Central memory CD4-positive, alpha-beta T cell (primary cell): ENCODE results near the gene MFSD2A.
"Not testable (repeated sequence)": the region's sequence is repeated elsewhere in the genome, so short reads cannot be mapped to it uniquely, and the experiment has no call there.

Experiments
- DNase-seq: peaks from one replicate; pipeline ENCODE4 v3.0.0; 2022
- total RNA-seq, 3 experiments: gene quantifications; one replicate each; lab custom pipeline; 2026; lab: John Stamatoyannopoulos, UW

The MFSD2A gene
- total RNA-seq = 0.71 to 60.5 (median 2.9) reads per million in 3 experiments

- peak; percentile 82 for DNase-seq
Measured at GRCh38 chr1:39954870-39955546, at the start of gene MFSD2A. TSS of gene MFSD2A (plus strand) at chr1:39955145. CDS start at chr1:39955293, 148 bp downstream.

GRCh38 chr1:39905172-39905571 lies 49.8 kb upstream of the MFSD2A start:
- no peak for DNase-seq

- no peak for DNase-seq
Measured at GRCh38 chr1:39907528-39908453, 47.2 kb upstream of the MFSD2A start.

GRCh38 chr1:39908534-39908933 lies 46.4 kb upstream of the MFSD2A start:
- no peak for DNase-seq

- no peak for DNase-seq
Measured at GRCh38 chr1:39910263-39910662, 44.7 kb upstream of the MFSD2A start.

GRCh38 chr1:39913136-39913535 lies 41.8 kb upstream of the MFSD2A start:
- not testable (repeated sequence) for DNase-seq

GRCh38 chr1:39915499-39916129 lies 39.3 kb upstream of the MFSD2A start:
- no peak for DNase-seq

GRCh38 chr1:39917825-39918224 lies 37.1 kb upstream of the MFSD2A start:
- no peak for DNase-seq

GRCh38 chr1:39919545-39919944 lies 35.4 kb upstream of the MFSD2A start:
- peak; percentile 64 for DNase-seq

GRCh38 chr1:39922251-39922688 lies 32.7 kb upstream of the MFSD2A start:
- no peak for DNase-seq

- no peak for DNase-seq
Measured at GRCh38 chr1:39925721-39926342, 29.1 kb upstream of the MFSD2A start.

- DNase-seq = no peak
Measured at GRCh38 chr1:39926343-39926793, 28.6 kb upstream of the MFSD2A start.

- DNase-seq = no peak
Measured at GRCh38 chr1:39926820-39927219, 28.1 kb upstream of the MFSD2A start.

GRCh38 chr1:39927538-39927937 lies 27.4 kb upstream of the MFSD2A start:
- DNase-seq = no peak

- DNase-seq = no peak
Measured at GRCh38 chr1:39928809-39929587, 25.9 kb upstream of the MFSD2A start.

- no peak for DNase-seq
Measured at GRCh38 chr1:39933956-39934941, 20.7 kb upstream of the MFSD2A start.

GRCh38 chr1:39936724-39937491 lies 18.0 kb upstream of the MFSD2A start:
- DNase-seq = no peak

- DNase-seq = no peak
Measured at GRCh38 chr1:39938856-39939255, 16.1 kb upstream of the MFSD2A start.

GRCh38 chr1:39940253-39940652 lies 14.7 kb upstream of the MFSD2A start:
- DNase-seq = no peak
